ENCODE measurements around the gene CCDC88C. TPM values are rescaled to one million over a fixed set of nuclear protein-coding genes. Genes with fewer than 3 reads are reported as not detected.
"Not testable (repeated sequence)": the region's sequence is repeated elsewhere in the genome, so short reads cannot be mapped to it uniquely, and the experiment has no call there.

Gene CCDC88C
- total RNA-seq, 2 donors from 2014 or later = 103 to 111 TPM

- Mint-ChIP-seq H3K4me1 (ENCODE audit: low read depth) (peaks cover 57% of the 10 kb centered on the region), H3K9me3 (peaks cover 2 to 3% of the 10 kb centered on the region in 2 donors), H3K4me3 (no peak overlapping the region), H3K36me3 (ENCODE audit: insufficient read depth in 2 of 2) (peaks cover 22 to 36% of the 10 kb centered on the region in 2 donors), H3K27ac (peak overlapping the region; percentile 55), H3K27me3 (ENCODE audit: low read depth) (no peaks in the 10 kb centered on the region)
- DNase-seq (no peak), ATAC-seq (replicated peaks in 1 of 2) (no peak)
These were observed 183.5 kb downstream of the CCDC88C start for GRCh38 chr14:91233936-91234790.

DNA sequence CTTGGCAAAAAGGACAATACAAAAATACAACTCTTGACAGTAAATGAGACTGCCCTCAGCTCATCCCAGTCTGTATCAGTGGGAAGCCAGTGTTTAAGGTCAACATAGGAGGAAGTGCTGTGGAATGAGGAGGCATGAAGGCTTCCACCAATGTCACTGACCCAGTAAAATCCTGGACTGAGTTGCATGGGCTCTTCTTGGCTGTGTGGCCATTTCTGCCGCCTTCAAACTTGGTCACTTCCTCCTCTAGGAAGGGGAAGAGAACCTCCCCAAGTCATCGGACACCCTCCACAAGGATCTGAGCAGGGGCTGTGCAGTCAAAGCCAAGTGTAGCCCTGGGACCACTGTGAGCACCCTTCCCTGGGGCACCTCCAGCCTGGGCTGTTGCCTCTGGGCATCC lies 185.0 kb downstream of the CCDC88C start:
- H3K27ac Mint-ChIP-seq = no peak overlapping the region
- H3K9me3 Mint-ChIP-seq = peaks cover 2 to 3% of the 10 kb centered on the region in 2 donors
- no peak for ATAC-seq (replicated peaks in 1 of 2)

GRCh38 chr14:91232052-91232451 lies 185.6 kb downstream of the CCDC88C start:
- DNase-seq (no peak), ATAC-seq (replicated peaks in 1 of 2) (no peak)
- Mint-ChIP-seq H3K27me3 (ENCODE audit: low read depth) (no peaks in the 10 kb centered on the region), H3K27ac (peak overlapping the region; percentile 85), H3K36me3 (ENCODE audit: insufficient read depth in 2 of 2) (peaks cover 20 to 32% of the 10 kb centered on the region in 2 donors), H3K4me3 (peak overlapping the region in 1 of 2 donors; percentile 76), H3K9me3 (peaks cover 2 to 3% of the 10 kb centered on the region in 2 donors), H3K4me1 (ENCODE audit: low read depth) (peaks cover 61% of the 10 kb centered on the region)

More for the DNA sequence above, 185.0 kb downstream of the CCDC88C start:
- Mint-ChIP-seq H3K36me3 (ENCODE audit: insufficient read depth in 2 of 2) (peaks cover 20 to 32% of the 10 kb centered on the region in 2 donors), H3K4me3 (peak overlapping the region in 1 of 2 donors; percentile 31), H3K4me1 (ENCODE audit: low read depth) (peaks cover 56% of the 10 kb centered on the region), H3K27me3 (ENCODE audit: low read depth) (no peaks in the 10 kb centered on the region)
- no peak for DNase-seq

DNA sequence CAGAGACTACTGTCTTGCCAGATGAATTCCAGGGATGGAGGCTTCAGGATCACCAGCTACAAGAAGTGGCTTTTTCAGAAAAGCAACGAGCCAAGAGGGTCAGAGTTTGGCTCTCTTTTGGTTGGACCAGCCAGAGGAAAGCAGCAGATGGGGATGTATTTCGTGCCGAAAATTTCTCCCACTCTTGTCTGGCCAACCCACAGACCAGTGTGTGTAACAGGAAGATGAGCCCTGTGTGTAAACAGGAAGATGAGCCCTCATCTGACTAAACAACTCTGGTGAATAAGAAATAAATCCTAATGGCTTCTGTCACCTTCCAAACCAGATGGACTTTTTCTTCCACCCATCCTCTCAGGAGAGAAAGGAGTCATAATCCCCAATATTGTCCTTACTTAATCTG lies 186.2 kb downstream of the CCDC88C start:
- no peak for DNase-seq
- H3K36me3 Mint-ChIP-seq (ENCODE audit: insufficient read depth in 2 of 2) = peaks cover 20 to 32% of the 10 kb centered on the region in 2 donors
- H3K9me3 Mint-ChIP-seq = peaks cover 2 to 3% of the 10 kb centered on the region in 2 donors
- no peaks in the 10 kb centered on the region for H3K27me3 Mint-ChIP-seq (ENCODE audit: low read depth)
- ATAC-seq (replicated peaks in 1 of 2) = no peak
- peaks cover 65% of the 10 kb centered on the region for H3K4me1 Mint-ChIP-seq (ENCODE audit: low read depth)
- peak overlapping the region; percentile 85 for H3K27ac Mint-ChIP-seq
- peak overlapping the region; percentile 76 to 85 for H3K4me3 Mint-ChIP-seq

- DNase-seq = no peak
- H3K4me1 Mint-ChIP-seq (ENCODE audit: low read depth) = peaks cover 69% of the 10 kb centered on the region
- H3K36me3 Mint-ChIP-seq (ENCODE audit: insufficient read depth in 2 of 2) = peaks cover 20 to 31% of the 10 kb centered on the region in 2 donors
- H3K27ac Mint-ChIP-seq = peak overlapping the region; percentile 85
- H3K27me3 Mint-ChIP-seq (ENCODE audit: low read depth) = no peaks in the 10 kb centered on the region
- H3K4me3 Mint-ChIP-seq = peak overlapping the region; percentile 76 to 85
- ATAC-seq (replicated peaks in 1 of 2) = no peak
- peaks cover 2 to 3% of the 10 kb centered on the region in 2 donors for H3K9me3 Mint-ChIP-seq
These were observed 187.1 kb downstream of the CCDC88C start for GRCh38 chr14:91230397-91231035.

DNA sequence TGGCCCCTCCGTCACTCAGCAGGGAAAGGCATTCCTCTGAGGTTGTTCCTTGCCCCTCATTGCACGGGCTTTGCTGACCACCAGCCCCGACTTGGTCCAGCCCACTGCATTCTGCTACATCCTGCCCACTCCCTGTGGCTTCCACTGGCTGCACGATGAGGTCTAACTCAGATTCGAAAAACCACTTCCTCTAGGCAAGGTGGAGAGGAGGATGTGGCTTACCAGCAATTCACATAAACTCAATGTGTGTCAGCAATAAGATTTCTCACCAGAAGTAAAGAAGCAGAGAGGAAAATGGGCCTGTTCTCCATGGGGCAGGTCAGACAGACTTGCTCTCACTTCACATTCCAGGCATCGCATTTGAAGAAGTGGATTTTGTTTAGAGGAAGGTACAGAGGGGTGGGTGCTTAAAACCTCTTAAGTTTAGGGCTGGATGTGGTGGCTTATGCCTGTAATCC lies 187.8 kb downstream of the CCDC88C start:
- Mint-ChIP-seq H3K9me3 (peaks cover 2 to 3% of the 10 kb centered on the region in 2 donors), H3K27me3 (ENCODE audit: low read depth) (no peaks in the 10 kb centered on the region), H3K27ac (peak overlapping the region; percentile 85), H3K4me3 (peak overlapping the region; percentile 76 to 85), H3K4me1 (ENCODE audit: low read depth) (peaks cover 77% of the 10 kb centered on the region), H3K36me3 (ENCODE audit: insufficient read depth in 2 of 2) (peaks cover 21 to 31% of the 10 kb centered on the region in 2 donors)
- DNase-seq (peak; percentile 82 to 84), ATAC-seq (replicated peaks in 1 of 2) (peak; percentile 41 to 42)

DNA sequence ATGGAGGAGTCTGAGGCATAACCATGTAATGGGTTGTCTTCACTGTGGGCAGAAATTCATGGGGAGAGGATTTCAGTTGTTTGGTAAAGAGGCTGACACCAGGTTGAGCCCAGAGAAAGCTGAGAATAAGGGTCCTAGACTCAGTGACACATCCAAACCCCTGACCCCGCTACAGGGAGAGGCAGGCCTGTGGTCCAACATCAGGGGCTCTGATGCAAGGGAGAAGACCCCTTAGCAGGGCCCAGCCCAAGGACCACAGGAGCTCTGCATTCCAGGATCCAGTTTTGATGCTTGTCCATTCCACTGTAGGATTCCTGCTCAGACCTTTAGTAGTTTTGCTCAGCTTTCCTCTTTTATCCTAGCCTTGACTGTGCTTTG lies 188.6 kb downstream of the CCDC88C start:
- H3K27me3 Mint-ChIP-seq (ENCODE audit: low read depth) = no peaks in the 10 kb centered on the region
- H3K27ac Mint-ChIP-seq = peak overlapping the region; percentile 80
- ATAC-seq (replicated peaks in 1 of 2) = no peak
- H3K36me3 Mint-ChIP-seq (ENCODE audit: insufficient read depth in 2 of 2) = peaks cover 18 to 25% of the 10 kb centered on the region in 2 donors
- H3K4me3 Mint-ChIP-seq = peak overlapping the region; percentile 76 to 85
- DNase-seq = no peak
- H3K9me3 Mint-ChIP-seq = peaks cover 2 to 3% of the 10 kb centered on the region in 2 donors
- peaks cover 78% of the 10 kb centered on the region for H3K4me1 Mint-ChIP-seq (ENCODE audit: low read depth)

GRCh38 chr14:91228112-91229004 lies 189.3 kb downstream of the CCDC88C start:
- peak; percentile 80 to 84 for ATAC-seq (replicated peaks in 1 of 2)
- no peaks in the 10 kb centered on the region for H3K27me3 Mint-ChIP-seq (ENCODE audit: low read depth)
- H3K4me1 Mint-ChIP-seq (ENCODE audit: low read depth) = peaks cover 84% of the 10 kb centered on the region
- peak overlapping the region; percentile 76 to 85 for H3K4me3 Mint-ChIP-seq
- H3K9me3 Mint-ChIP-seq = peaks cover 3% of the 10 kb centered on the region in 2 donors
- DNase-seq = peak; percentile 90 to 94
- H3K36me3 Mint-ChIP-seq (ENCODE audit: insufficient read depth in 2 of 2) = peaks cover 18 to 28% of the 10 kb centered on the region in 2 donors
- peak overlapping the region; percentile 80 for H3K27ac Mint-ChIP-seq

DNA sequence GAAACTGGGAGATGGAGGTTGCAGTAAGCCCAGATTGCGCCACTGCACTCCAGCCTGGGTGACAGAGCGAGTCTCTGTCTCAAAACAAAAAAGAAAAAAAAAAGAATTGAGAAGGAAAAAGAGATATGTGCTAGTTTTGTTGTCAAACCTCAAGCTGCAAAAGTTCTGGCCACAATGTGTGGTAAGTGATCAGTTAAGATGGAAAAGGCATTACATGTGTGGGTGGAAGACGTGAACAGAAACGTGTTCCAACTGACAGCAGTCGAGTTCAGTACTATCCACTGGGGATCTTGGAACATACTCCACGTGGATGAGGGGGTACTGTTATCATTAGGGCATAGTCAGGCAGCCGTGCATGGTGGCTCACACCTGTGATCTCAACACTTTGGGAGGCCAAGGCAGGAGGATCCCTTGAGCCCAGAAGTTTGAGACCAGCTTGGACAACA lies 190.4 kb downstream of the CCDC88C start:
- Mint-ChIP-seq H3K27me3 (ENCODE audit: low read depth) (no peaks in the 10 kb centered on the region), H3K9me3 (peaks cover 6 to 10% of the 10 kb centered on the region in 2 donors), H3K4me1 (ENCODE audit: low read depth) (peaks cover 91% of the 10 kb centered on the region), H3K36me3 (ENCODE audit: insufficient read depth in 2 of 2) (peaks cover 24 to 34% of the 10 kb centered on the region in 2 donors), H3K27ac (peak overlapping the region; percentile 80), H3K4me3 (peak overlapping the region; percentile 76 to 85)
- peak in 1 of 2 donors; percentile 55 for DNase-seq
- peak in 1 of 2 donors; percentile 1 for ATAC-seq (replicated peaks in 1 of 2)

DNA sequence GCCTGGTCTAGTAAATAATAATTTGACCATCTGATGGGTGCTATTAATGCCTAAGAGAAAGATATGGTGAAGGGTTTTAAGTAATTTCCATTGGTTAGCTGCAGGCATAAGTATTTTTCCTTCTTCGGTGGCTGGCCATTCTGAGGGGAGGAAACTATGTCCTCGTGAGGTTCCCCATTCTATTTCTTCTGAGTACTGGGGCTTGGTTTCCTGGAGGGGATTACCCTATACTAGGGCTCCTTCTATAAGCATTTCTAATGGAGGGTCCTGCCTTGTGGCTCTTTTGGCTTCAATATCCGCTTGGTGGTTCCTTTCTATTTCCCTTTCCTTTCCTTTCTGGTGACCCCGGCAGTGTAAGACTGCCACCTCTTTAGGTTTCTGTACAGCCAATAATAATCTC lies 191.3 kb downstream of the CCDC88C start:
- H3K4me3 Mint-ChIP-seq = peak overlapping the region; percentile 76 to 85
- peaks cover 22 to 36% of the 10 kb centered on the region in 2 donors for H3K36me3 Mint-ChIP-seq (ENCODE audit: insufficient read depth in 2 of 2)
- peaks cover 93% of the 10 kb centered on the region for H3K4me1 Mint-ChIP-seq (ENCODE audit: low read depth)
- H3K27ac Mint-ChIP-seq = peak overlapping the region; percentile 80
- DNase-seq; ATAC-seq (replicated peaks in 1 of 2); H3K27me3 Mint-ChIP-seq (ENCODE audit: low read depth): not testable (repeated sequence)
- peaks cover 7 to 10% of the 10 kb centered on the region in 2 donors for H3K9me3 Mint-ChIP-seq

- H3K36me3 Mint-ChIP-seq (ENCODE audit: insufficient read depth in 2 of 2) = peaks cover 21 to 31% of the 10 kb centered on the region in 2 donors
- peaks cover 92% of the 10 kb centered on the region for H3K4me1 Mint-ChIP-seq (ENCODE audit: low read depth)
- DNase-seq (no peak), ATAC-seq (replicated peaks in 1 of 2) (no peak)
- H3K27me3 Mint-ChIP-seq (ENCODE audit: low read depth) = no peaks in the 10 kb centered on the region
- H3K27ac Mint-ChIP-seq = no peak overlapping the region
- H3K9me3 Mint-ChIP-seq = peaks cover 8 to 11% of the 10 kb centered on the region in 2 donors
- H3K4me3 Mint-ChIP-seq = peak overlapping the region in 1 of 2 donors; percentile 76
These were observed 192.6 kb downstream of the CCDC88C start for GRCh38 chr14:91225025-91225424.

Data from activated T-cell treated with anti-CD3 and anti-CD28 coated beads, Interleukin-2, amount 50 U/mL, for 72 hours (primary cell).